Panc1 (cell line): ENCODE measurements around the gene NOVA2.

Experiments used
- CTCF ChIP-seq: fragments of 450-650 bp; IDR thresholded peaks from 2 replicates; pipeline ENCODE4 v1.5.1; 2017; ENCODE audit warnings: mild to moderate bottlenecking
- POLR2AphosphoS5 ChIP-seq: IDR thresholded peaks from 2 replicates; pipeline ENCODE4 v1.6.1; 2012; ENCODE audit warnings: mild to moderate bottlenecking, low read depth, low read length, moderate library complexity
- SIN3A ChIP-seq: IDR thresholded peaks from 2 replicates; pipeline ENCODE4 v1.6.1; 2012; ENCODE audit warnings: low read depth, mild to moderate bottlenecking, low read length, moderate library complexity, borderline replicate concordance; ENCODE audit not compliant: insufficient read depth
- TCF7L2 ChIP-seq: IDR thresholded peaks from 2 replicates; pipeline ENCODE4 v1.6.1; 2011; ENCODE audit warnings: mild to moderate bottlenecking, low read depth, low read length, inconsistent platforms
- TF ChIP-seq, protein P1 (sequence below), 2 experiments: IDR thresholded peaks; 2 replicates each; pipeline ENCODE4 v1.6.1; 2011 to 2012; ENCODE audit warnings: low read depth in 2 of 2, control low read depth in 1 of 2, low read length in 1 of 2, mild to moderate bottlenecking in 1 of 2, moderate library complexity in 1 of 2; ENCODE audit not compliant: insufficient read depth in 1 of 2

GRCh38 chr19:45972947-45973540 is 621 bp downstream of the NOVA2 start:
- TF ChIP-seq POLR2AphosphoS5 (no peak), CTCF (no peak), TCF7L2 (no peak), SIN3A (no peak)
- TF ChIP-seq, protein P1, sequence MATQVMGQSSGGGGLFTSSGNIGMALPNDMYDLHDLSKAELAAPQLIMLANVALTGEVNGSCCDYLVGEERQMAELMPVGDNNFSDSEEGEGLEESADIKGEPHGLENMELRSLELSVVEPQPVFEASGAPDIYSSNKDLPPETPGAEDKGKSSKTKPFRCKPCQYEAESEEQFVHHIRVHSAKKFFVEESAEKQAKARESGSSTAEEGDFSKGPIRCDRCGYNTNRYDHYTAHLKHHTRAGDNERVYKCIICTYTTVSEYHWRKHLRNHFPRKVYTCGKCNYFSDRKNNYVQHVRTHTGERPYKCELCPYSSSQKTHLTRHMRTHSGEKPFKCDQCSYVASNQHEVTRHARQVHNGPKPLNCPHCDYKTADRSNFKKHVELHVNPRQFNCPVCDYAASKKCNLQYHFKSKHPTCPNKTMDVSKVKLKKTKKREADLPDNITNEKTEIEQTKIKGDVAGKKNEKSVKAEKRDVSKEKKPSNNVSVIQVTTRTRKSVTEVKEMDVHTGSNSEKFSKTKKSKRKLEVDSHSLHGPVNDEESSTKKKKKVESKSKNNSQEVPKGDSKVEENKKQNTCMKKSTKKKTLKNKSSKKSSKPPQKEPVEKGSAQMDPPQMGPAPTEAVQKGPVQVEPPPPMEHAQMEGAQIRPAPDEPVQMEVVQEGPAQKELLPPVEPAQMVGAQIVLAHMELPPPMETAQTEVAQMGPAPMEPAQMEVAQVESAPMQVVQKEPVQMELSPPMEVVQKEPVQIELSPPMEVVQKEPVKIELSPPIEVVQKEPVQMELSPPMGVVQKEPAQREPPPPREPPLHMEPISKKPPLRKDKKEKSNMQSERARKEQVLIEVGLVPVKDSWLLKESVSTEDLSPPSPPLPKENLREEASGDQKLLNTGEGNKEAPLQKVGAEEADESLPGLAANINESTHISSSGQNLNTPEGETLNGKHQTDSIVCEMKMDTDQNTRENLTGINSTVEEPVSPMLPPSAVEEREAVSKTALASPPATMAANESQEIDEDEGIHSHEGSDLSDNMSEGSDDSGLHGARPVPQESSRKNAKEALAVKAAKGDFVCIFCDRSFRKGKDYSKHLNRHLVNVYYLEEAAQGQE (IDR thresholded peaks at IDR 0.05; ENCODE audit: insufficient read depth in 1 of 2, low read depth in 2 of 2, low read length in 1 of 2), result no peak
